A673 (cell line): ENCODE measurements around the gene ATP8B4. TPM values are rescaled to one million over a fixed set of nuclear protein-coding genes. Genes with fewer than 3 reads are reported as not detected.

ENCODE experiments used
- BruUV-seq: library from RNA; stranded (reverse); fragments of 400-500 nt; replicated peaks from 2 replicates; lab custom pipeline; 2021; lab: Mats Ljungman, UMichigan
- CTCF ChIA-PET: fragments of 300-600 bp; sonication (Branson Sonifier 250); formaldehyde crosslinking; loops from one replicate; lab custom pipeline; 2022; ENCODE audit warnings: antibody characterized with exemption; lab: Charles Lee
- POLR2A ChIA-PET: fragments of 300-600 bp; sonication (Branson Sonifier 250); formaldehyde crosslinking; loops from one replicate; lab custom pipeline; 2022; ENCODE audit warnings: antibody characterized with exemption; ENCODE audit not compliant: low non-redundant PET; lab: Charles Lee
- DNase-seq: peaks from one replicate; pipeline ENCODE4 v3.0.0-alpha.2; 2015; ENCODE audit warnings: low spot score
- H3K27ac ChIP-seq: fragments of 200-600 bp; sonication (generic); 2 replicates; pipeline ENCODE4 v1.5.1; 2016; ENCODE audit warnings: mixed run types, low read depth, mild to moderate bottlenecking, mixed read lengths, antibody characterized with exemption, low read length; ENCODE audit not compliant: poor library complexity, severe bottlenecking
- H3K27me3 ChIP-seq: fragments of 200-600 bp; sonication (generic); replicated peaks from 2 replicates; pipeline ENCODE4 v1.6.1; 2017; ENCODE audit warnings: mixed run types, low read depth, mild to moderate bottlenecking, mixed read lengths, antibody characterized with exemption, low read length; ENCODE audit not compliant: insufficient read depth, poor library complexity
- H3K36me3 ChIP-seq: fragments of 200-600 bp; sonication (generic); 2 replicates; pipeline ENCODE4 v1.6.1; 2016; ENCODE audit warnings: mixed run types, mild to moderate bottlenecking, mixed read lengths, antibody characterized with exemption, low read length; ENCODE audit not compliant: insufficient read depth, poor library complexity, severe bottlenecking
- H3K4me1 ChIP-seq: fragments of 200-600 bp; sonication (generic); 2 replicates; pipeline ENCODE4 v1.6.1; 2017; ENCODE audit warnings: mixed run types, mild to moderate bottlenecking, mixed read lengths, antibody characterized with exemption, low read length; ENCODE audit not compliant: insufficient read depth, poor library complexity, severe bottlenecking
- H3K4me3 ChIP-seq: fragments of 200-600 bp; sonication (generic); 2 replicates; pipeline ENCODE4 v1.5.1; 2016; ENCODE audit warnings: low read depth, mixed run types, mild to moderate bottlenecking, mixed read lengths, low read length; ENCODE audit not compliant: poor library complexity, severe bottlenecking
- H3K9me3 ChIP-seq: fragments of 200-600 bp; sonication (generic); 2 replicates; pipeline ENCODE4 v1.6.1; 2016; ENCODE audit warnings: mixed run types, low read depth, mild to moderate bottlenecking, mixed read lengths, antibody characterized with exemption, low read length; ENCODE audit not compliant: poor library complexity, severe bottlenecking
- EZH2 ChIP-seq: fragments of 200-600 bp; sonication (generic); IDR thresholded peaks from 2 replicates; pipeline ENCODE4 v1.6.1; 2017; ENCODE audit warnings: borderline replicate concordance, low read depth, mild to moderate bottlenecking, mixed read lengths, antibody characterized with exemption, low read length; ENCODE audit not compliant: poor library complexity, severe bottlenecking
- intact Hi-C: fragments of 100-400 bp; cut with micrococcal nuclease; formaldehyde crosslinking; loops from one replicate; pipeline ENCODE4 v1.10.0; 2022; ENCODE audit not compliant: unreplicated experiment
- total RNA-seq: library from RNA; stranded (reverse); gene quantifications from 2 replicates; pipeline ENCODE4 v1.2.3, GENCODE V29; 2021
- TF ChIP-seq, protein P1 (sequence below): fragments of 300-800, 200-600 bp; sonication (generic); conservative IDR thresholded peaks from 2 replicates; pipeline ENCODE4 v1.5.1; 2017; ENCODE audit warnings: low read depth, mild to moderate bottlenecking, antibody characterized with exemption, low read length, moderate library complexity, mixed read lengths

Gene ATP8B4
- total RNA-seq, 1 experiment from 2014 or later: 0.30 TPM

GRCh38 chr15:50044904-50045303 lies 74.1 kb downstream of the ATP8B4 start:
- CTCF ChIA-PET: no interaction called here
- H3K4me3 ChIP-seq: no peak overlapping the region
- no peak overlapping the region for H3K27ac ChIP-seq
- POLR2A ChIA-PET: no interaction called here
- no peak for TF ChIP-seq EZH2
- TF ChIP-seq, protein P1, sequence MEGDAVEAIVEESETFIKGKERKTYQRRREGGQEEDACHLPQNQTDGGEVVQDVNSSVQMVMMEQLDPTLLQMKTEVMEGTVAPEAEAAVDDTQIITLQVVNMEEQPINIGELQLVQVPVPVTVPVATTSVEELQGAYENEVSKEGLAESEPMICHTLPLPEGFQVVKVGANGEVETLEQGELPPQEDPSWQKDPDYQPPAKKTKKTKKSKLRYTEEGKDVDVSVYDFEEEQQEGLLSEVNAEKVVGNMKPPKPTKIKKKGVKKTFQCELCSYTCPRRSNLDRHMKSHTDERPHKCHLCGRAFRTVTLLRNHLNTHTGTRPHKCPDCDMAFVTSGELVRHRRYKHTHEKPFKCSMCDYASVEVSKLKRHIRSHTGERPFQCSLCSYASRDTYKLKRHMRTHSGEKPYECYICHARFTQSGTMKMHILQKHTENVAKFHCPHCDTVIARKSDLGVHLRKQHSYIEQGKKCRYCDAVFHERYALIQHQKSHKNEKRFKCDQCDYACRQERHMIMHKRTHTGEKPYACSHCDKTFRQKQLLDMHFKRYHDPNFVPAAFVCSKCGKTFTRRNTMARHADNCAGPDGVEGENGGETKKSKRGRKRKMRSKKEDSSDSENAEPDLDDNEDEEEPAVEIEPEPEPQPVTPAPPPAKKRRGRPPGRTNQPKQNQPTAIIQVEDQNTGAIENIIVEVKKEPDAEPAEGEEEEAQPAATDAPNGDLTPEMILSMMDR: no peak
- no TSS peak for BruUV-seq
- no peaks in the 10 kb centered on the region for H3K4me1 ChIP-seq
- no peaks in the 10 kb centered on the region for H3K36me3 ChIP-seq
- H3K27me3 ChIP-seq: no peaks in the 10 kb centered on the region
- H3K9me3 ChIP-seq: no peaks in the 10 kb centered on the region
- DNase-seq: no peak
- intact Hi-C loops: no loop called here

DNA sequence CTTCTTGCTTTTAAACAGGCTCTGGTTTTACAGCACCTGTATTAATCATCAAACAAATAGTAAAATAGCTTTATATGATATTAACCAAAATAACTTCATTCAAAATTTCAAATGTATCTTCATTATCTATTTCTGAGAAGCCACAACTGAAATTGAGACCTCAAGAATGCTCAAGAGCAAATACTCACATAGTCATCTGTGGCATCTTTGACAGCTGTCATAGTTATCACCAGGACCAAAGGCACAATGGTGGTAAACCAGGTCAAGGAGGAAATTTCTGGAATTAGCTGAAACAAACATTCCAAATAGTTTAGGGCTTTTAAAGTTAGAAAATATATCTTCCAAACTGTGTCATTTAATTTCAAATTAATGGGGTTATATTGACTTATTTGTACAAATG lies 74.6 kb downstream of the ATP8B4 start:
- Histone ChIP-seq H3K27me3 (no peaks in the 10 kb centered on the region), H3K36me3 (no peaks in the 10 kb centered on the region), H3K9me3 (no peaks in the 10 kb centered on the region), H3K27ac (no peak overlapping the region), H3K4me3 (no peak overlapping the region), H3K4me1 (no peaks in the 10 kb centered on the region)
- TF ChIP-seq, protein P1: no peak
- no peak for TF ChIP-seq EZH2
- DNase-seq: no peak
- POLR2A ChIA-PET: no interaction called here
- no TSS peak for BruUV-seq
- intact Hi-C loops: no loop called here
- CTCF ChIA-PET: no interaction called here

GRCh38 chr15:50042775-50043174 lies 76.3 kb downstream of the ATP8B4 start:
- DNase-seq: no peak
- no peak overlapping the region for H3K27ac ChIP-seq
- no peaks in the 10 kb centered on the region for H3K9me3 ChIP-seq
- no peak overlapping the region for H3K4me3 ChIP-seq
- H3K27me3 ChIP-seq: no peaks in the 10 kb centered on the region
- H3K36me3 ChIP-seq: no peaks in the 10 kb centered on the region
- ChIA-PET POLR2A (no interaction called here), CTCF (no interaction called here)
- H3K4me1 ChIP-seq: no peaks in the 10 kb centered on the region
- no TSS peak for BruUV-seq
- no peak for TF ChIP-seq EZH2
- TF ChIP-seq, protein P1: no peak
- intact Hi-C loops: no loop called here
